RWPE2 (cell line): ENCODE data around the gene SLC12A9.

Experiments used
- ATAC-seq: fragments of 200-7000 bp; cut with Tn5 transposase; 3 replicates; pipeline ENCODE4 v1.9.1; 2021; ENCODE audit warnings: low read depth
- DNase-seq: peaks from one replicate; pipeline ENCODE4 v3.0.0-alpha.2; 2020; ENCODE audit warnings: low spot score
- H3K27ac ChIP-seq: fragments of 450-650 bp; 2 replicates; pipeline ENCODE4 v1.5.1; 2017; ENCODE audit warnings: mild to moderate bottlenecking; ENCODE audit not compliant: poor library complexity, severe bottlenecking
- H3K27me3 ChIP-seq: fragments of 250-450 bp; sonication (Bioruptor Pico); 2 replicates; pipeline ENCODE4 v1.5.1; 2021; ENCODE audit warnings: mild to moderate bottlenecking, moderate library complexity; ENCODE audit not compliant: insufficient read depth, poor library complexity, severe bottlenecking
- H3K36me3 ChIP-seq: fragments of 250-450 bp; sonication (Bioruptor Pico); 2 replicates; pipeline ENCODE4 v1.5.1; 2020; ENCODE audit warnings: low read depth, mild to moderate bottlenecking, moderate library complexity
- H3K4me1 ChIP-seq: fragments of 250-450 bp; sonication (Bioruptor Pico); 2 replicates; pipeline ENCODE4 v1.5.1; 2021; ENCODE audit warnings: mild to moderate bottlenecking, moderate library complexity; ENCODE audit not compliant: insufficient read depth, poor library complexity, severe bottlenecking
- H3K4me3 ChIP-seq: fragments of 250-450 bp; sonication (Bioruptor Pico); 2 replicates; pipeline ENCODE4 v1.5.1; 2021; ENCODE audit warnings: mild to moderate bottlenecking, moderate library complexity; ENCODE audit not compliant: severe bottlenecking
- H3K9me3 ChIP-seq: fragments of 250-450 bp; sonication (Bioruptor Pico); 2 replicates; pipeline ENCODE4 v1.5.1; 2021; ENCODE audit warnings: mild to moderate bottlenecking, moderate library complexity; ENCODE audit not compliant: severe bottlenecking
- TF ChIP-seq, protein P1 (sequence below): fragments of 450-650 bp; IDR thresholded peaks from one replicate; pipeline ENCODE4 v1.5.1; 2017; ENCODE audit warnings: mild to moderate bottlenecking, moderate library complexity; ENCODE audit not compliant: poor library complexity, severe bottlenecking

Gene SLC12A9

DNA sequence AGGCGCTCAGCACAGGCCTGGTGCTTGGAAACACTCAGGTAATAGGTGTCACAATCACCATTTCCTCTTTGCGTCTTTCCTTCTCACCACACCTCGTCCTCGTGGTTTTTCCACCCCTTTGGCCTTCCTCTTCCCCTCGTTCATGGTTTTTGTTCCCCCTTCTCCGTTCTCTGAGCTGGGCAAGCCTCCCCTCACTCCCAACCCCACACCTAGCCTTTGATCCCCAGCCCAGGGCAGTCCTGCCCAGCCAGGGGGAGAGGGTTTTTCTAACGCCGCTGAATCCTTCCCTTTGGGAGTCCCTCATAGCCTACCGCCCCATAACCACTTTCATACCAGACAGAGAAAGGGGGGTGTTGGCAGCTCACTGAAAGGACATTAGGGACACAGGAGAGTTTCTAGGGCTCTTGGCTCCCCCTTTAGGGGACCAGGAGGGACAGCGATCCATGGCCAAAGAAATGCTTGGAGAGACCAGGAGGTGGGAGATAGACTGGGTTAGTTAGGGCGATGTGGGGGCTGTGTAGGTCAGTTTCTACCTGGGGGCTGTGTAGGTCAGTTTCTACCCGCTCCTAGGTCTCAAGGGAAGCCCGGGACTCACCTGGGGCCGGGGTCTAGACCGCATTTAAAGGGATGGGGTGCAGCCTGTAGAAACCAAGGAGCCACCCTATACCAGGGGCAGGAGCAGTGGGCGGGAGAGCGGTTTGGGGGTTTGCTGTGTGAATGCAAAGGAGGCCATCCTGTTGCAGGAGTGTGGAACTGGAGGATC is 26.6 kb upstream of the SLC12A9 start:
- H3K4me1 ChIP-seq, result no peaks in the 10 kb centered on the region
- H3K4me3 ChIP-seq, result peak overlapping the region; percentile 97
- H3K27me3 ChIP-seq, result no peaks in the 10 kb centered on the region
- DNase-seq (no peak), ATAC-seq (peak; percentile 17; the same call in 1 of the 3 replicates)
- no peaks in the 10 kb centered on the region for H3K9me3 ChIP-seq
- H3K36me3 ChIP-seq, result peaks cover 41% of the 10 kb centered on the region
- TF ChIP-seq, protein P1, sequence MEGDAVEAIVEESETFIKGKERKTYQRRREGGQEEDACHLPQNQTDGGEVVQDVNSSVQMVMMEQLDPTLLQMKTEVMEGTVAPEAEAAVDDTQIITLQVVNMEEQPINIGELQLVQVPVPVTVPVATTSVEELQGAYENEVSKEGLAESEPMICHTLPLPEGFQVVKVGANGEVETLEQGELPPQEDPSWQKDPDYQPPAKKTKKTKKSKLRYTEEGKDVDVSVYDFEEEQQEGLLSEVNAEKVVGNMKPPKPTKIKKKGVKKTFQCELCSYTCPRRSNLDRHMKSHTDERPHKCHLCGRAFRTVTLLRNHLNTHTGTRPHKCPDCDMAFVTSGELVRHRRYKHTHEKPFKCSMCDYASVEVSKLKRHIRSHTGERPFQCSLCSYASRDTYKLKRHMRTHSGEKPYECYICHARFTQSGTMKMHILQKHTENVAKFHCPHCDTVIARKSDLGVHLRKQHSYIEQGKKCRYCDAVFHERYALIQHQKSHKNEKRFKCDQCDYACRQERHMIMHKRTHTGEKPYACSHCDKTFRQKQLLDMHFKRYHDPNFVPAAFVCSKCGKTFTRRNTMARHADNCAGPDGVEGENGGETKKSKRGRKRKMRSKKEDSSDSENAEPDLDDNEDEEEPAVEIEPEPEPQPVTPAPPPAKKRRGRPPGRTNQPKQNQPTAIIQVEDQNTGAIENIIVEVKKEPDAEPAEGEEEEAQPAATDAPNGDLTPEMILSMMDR, result peak; percentile 34
- peak overlapping the region; percentile 80 for H3K27ac ChIP-seq

DNA sequence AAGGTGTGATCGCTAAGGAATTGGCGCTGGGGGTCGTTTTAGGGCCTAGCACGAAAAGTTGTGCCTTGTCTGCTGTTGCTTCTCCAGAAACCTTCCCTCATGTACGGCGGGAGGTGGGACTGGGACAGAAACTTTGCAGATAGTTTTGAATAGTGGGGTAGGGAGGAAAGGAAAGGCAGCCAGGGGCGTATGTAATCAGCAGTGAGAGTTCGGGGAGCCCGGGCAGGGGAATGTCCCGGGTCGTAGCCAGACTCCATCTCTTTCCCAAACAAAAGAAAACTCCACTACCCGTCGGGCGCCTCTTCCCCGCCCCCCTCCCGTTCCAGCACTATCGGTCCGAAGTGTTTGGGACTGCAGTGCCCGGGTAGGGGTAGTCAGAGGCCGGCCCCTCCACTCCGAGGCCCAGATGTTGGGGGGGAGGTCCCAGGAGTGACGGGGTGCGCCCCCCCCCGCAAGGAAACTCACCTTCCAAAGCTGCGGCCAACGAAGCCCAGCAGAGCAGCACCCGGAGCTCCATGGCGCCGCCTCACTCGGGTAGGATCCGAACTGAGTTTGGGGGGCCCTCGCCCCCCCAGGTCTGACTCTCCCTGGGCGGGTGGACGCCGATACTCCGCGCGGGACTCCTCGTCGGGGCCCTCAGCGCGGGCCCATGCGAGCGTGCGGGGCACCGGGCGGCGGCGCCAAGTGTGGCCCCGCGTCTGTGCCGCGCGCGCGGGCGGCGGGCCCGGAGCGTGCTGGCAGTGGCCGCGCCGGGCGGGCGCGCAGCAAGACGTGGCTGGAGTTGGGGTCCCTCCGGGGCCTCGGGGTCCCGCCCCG is 25.8 kb upstream of the SLC12A9 start:
- DNase-seq, result no peak
- Histone ChIP-seq H3K4me3 (peak overlapping the region; percentile 97), H3K9me3 (no peaks in the 10 kb centered on the region), H3K36me3 (peaks cover 33% of the 10 kb centered on the region), H3K27me3 (no peaks in the 10 kb centered on the region), H3K4me1 (no peaks in the 10 kb centered on the region), H3K27ac (peak overlapping the region; percentile 80)
- TF ChIP-seq, protein P1, result no peak
- peak; percentile 3; the same call in 2 of the 3 replicates for ATAC-seq

DNA sequence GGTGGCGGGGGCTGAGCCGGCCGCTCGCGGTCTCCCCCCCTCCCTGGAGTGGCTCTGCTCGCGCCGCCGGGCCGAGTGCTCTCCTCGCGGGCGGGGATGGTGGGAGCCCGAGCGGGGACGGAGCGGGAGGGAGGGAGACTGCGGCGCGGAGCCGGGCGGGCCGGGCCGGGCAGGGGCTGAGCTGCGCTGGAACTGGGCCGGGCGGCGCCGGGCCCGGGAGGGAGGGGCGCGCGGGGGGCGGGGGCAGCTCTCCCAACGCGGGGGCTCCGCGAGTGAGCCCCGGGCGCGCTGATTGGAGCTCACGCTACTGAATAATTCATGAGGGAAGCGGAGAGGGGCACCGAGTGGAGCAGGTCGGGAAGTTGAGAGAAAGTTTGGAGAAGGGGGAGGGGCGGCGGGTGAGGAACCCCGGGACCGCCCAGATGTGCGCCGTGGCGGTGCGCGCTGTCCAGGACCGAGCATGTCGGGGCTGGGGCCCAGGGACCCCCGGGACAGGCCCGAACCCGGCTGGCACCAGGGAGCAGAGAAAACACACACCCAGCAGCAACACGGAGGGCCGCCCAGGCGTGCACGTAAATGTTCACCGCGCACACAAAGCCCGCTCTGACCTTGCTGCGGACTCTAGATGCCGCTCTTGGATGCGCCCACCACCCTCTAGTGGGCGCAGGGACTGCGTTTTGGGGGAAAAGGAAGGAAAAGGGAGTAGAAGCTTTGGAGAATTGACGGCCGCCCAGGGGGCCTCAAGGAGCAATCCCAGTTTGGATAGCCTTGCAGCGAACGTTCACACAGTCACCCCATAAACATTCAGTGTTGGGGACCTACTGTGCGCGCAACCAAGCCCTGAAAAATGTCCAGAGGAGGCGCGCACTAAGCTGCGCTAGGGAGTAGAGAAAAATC is 24.9 kb upstream of the SLC12A9 start, which contains the start of gene EPHB4:
TSS of gene EPHB4 (minus strand) at position 194 of the 897 bp plus-strand sequence. CDS start 493 bp downstream, outside the sequence.
- peak; percentile 87 for DNase-seq

DNA sequence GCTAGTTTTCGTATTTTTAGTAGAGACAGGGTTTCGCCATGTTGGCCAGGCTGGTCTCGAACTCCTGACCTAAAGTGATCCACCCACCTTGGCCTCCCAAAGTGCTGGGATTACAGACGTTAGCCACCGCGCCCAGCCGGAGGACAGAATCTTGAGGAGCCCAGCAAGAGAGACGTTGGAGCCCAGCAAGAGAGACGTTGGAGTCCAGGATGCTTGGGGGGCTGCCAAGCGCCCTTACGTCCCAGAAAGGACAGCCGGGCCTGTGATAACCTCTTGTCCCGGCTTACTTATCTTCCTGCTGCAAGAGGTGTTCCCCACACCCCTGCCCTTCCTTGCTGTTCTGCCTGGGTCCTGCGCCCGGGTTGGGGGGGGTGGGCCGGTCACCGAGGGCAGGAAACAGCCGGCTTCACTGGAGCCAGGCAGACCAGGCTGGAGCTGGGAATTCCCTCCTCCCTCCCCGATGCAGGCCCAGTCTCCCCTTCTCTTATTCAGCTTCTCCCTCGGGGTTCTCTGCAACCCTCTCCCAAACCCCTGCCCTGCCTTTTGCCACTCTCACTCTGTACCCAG is 23.3 kb upstream of the SLC12A9 start:
- Histone ChIP-seq H3K27ac (no peak overlapping the region), H3K27me3 (no peaks in the 10 kb centered on the region)

More for the DNA sequence above, 24.9 kb upstream of the SLC12A9 start, which contains the start of gene EPHB4:
- peak; percentile 74 for ATAC-seq
- Histone ChIP-seq H3K36me3 (peaks cover 25% of the 10 kb centered on the region), H3K4me1 (no peaks in the 10 kb centered on the region), H3K27me3 (no peaks in the 10 kb centered on the region), H3K27ac (peak within 1 kb of the TSS; percentile 80), H3K4me3 (peak within 1 kb of the TSS; percentile 97), H3K9me3 (no peaks in the 10 kb centered on the region)
- TF ChIP-seq, protein P1, result peak; percentile 67

More for the DNA sequence above, 23.3 kb upstream of the SLC12A9 start:
- no peak for ATAC-seq
- Histone ChIP-seq H3K4me3 (no peak overlapping the region), H3K9me3 (no peaks in the 10 kb centered on the region), H3K4me1 (no peaks in the 10 kb centered on the region), H3K36me3 (peaks cover 8% of the 10 kb centered on the region)
- TF ChIP-seq, protein P1, result no peak
- no peak for DNase-seq
